Liver (tissue), 9 donors: ENCODE data around the gene RASL10A. TPM values are rescaled to one million over a fixed set of nuclear protein-coding genes. Genes with fewer than 3 reads are reported as not detected.

ENCODE experiments used
- DNase-seq: peaks from one replicate; pipeline ENCODE4 v3.0.0-alpha.2; 2017; ENCODE audit warnings: low spot score
- H3K27ac ChIP-seq, 2 donors: one replicate each; pipeline ENCODE4 v1.7.0; 2013; ENCODE audit warnings: inconsistent platforms in 2 of 2, low read length in 2 of 2, control low read depth in 1 of 2, low read depth in 1 of 2, mild to moderate bottlenecking in 1 of 2
- H3K27me3 ChIP-seq, 4 donors: one replicate each; pipeline versions ENCODE4 v1.6.1 to v1.7.0; 2013; ENCODE audit warnings: low read length in 3 of 4, inconsistent platforms in 1 of 4, mild to moderate bottlenecking in 1 of 4, moderate library complexity in 1 of 4; ENCODE audit not compliant: control insufficient read depth in 4 of 4, insufficient read depth in 4 of 4
- H3K36me3 ChIP-seq, 4 donors: one replicate each; pipeline versions ENCODE4 v1.6.1 to v1.7.0; 2013; ENCODE audit warnings: low read length in 3 of 4, mild to moderate bottlenecking in 3 of 4, low read depth in 1 of 4, moderate library complexity in 1 of 4; ENCODE audit not compliant: control insufficient read depth in 4 of 4, insufficient read depth in 3 of 4
- H3K4me1 ChIP-seq, 4 donors: one replicate each; pipeline versions ENCODE4 v1.6.1 to v1.7.0; 2013; ENCODE audit warnings: low read length in 3 of 4, mild to moderate bottlenecking in 3 of 4, moderate library complexity in 1 of 4; ENCODE audit not compliant: control insufficient read depth in 4 of 4, insufficient read depth in 4 of 4
- H3K4me3 ChIP-seq, 3 donors: one replicate each; pipeline versions ENCODE4 v1.6.1 to v1.7.0; 2013; ENCODE audit warnings: low read length in 3 of 3, control low read depth in 1 of 3, low read depth in 1 of 3, mild to moderate bottlenecking in 1 of 3
- H3K9ac ChIP-seq, 2 donors: one replicate each; pipeline ENCODE4 v1.7.0; 2013; ENCODE audit warnings: low read length in 2 of 2, mild to moderate bottlenecking in 2 of 2, moderate library complexity in 2 of 2, control low read depth in 1 of 2, low read depth in 1 of 2
- H3K9me3 ChIP-seq, 4 donors: one replicate each; pipeline versions ENCODE4 v1.6.1 to v1.7.0; 2013; ENCODE audit warnings: low read length in 3 of 4; ENCODE audit not compliant: control insufficient read depth in 4 of 4
- ATF3 ChIP-seq: IDR thresholded peaks from 2 replicates; pipeline ENCODE4 v1.6.1; 2016; ENCODE audit warnings: antibody characterized with exemption
- CTCF ChIP-seq: fragments of 150-350 bp; IDR thresholded peaks from 2 replicates; pipeline ENCODE4 v1.5.1; 2017; ENCODE audit warnings: improper control_type of control experiment, low read depth, low read length; ENCODE audit not compliant: missing input control
- EGR1 ChIP-seq, 2 donors: IDR thresholded peaks; 2 replicates each; pipeline ENCODE4 v1.6.1; 2016 to 2018; ENCODE audit warnings: antibody characterized with exemption in 2 of 2, low read depth in 2 of 2
- FOXA1 ChIP-seq: IDR thresholded peaks from 2 replicates; pipeline ENCODE4 v1.6.1; 2016; ENCODE audit warnings: antibody characterized with exemption
- FOXA2 ChIP-seq: IDR thresholded peaks from 2 replicates; pipeline ENCODE4 v1.6.1; 2016; ENCODE audit warnings: antibody characterized with exemption
- GABPA ChIP-seq, 2 donors: IDR thresholded peaks in 1 of 2; conservative IDR thresholded peaks in 1 of 2; 2 replicates each; pipeline ENCODE4 v1.6.1; 2016; ENCODE audit warnings: antibody characterized with exemption in 2 of 2, mild to moderate bottlenecking in 1 of 2, moderate library complexity in 1 of 2
- HNF4G ChIP-seq: IDR thresholded peaks from 2 replicates; pipeline ENCODE4 v1.6.1; 2016; ENCODE audit warnings: antibody characterized with exemption
- JUND ChIP-seq, 2 donors: IDR thresholded peaks; 2 replicates each; pipeline ENCODE4 v1.6.1; 2016; ENCODE audit warnings: antibody characterized with exemption in 2 of 2
- MAX ChIP-seq: IDR thresholded peaks from 2 replicates; pipeline ENCODE4 v1.6.1; 2016; ENCODE audit warnings: antibody characterized with exemption
- NR2F2 ChIP-seq: IDR thresholded peaks from 2 replicates; pipeline ENCODE4 v1.6.1; 2016; ENCODE audit warnings: antibody characterized with exemption
- RAD21 ChIP-seq, 2 donors: IDR thresholded peaks; 2 replicates each; pipeline ENCODE4 v1.6.1; 2016; ENCODE audit warnings: antibody characterized with exemption in 2 of 2, mild to moderate bottlenecking in 2 of 2
- REST ChIP-seq: IDR thresholded peaks from 2 replicates; pipeline ENCODE4 v1.6.1; 2016; ENCODE audit warnings: antibody characterized with exemption, mild to moderate bottlenecking
- RXRA ChIP-seq, 2 donors: IDR thresholded peaks; 2 replicates each; pipeline ENCODE4 v1.6.1; 2017 to 2018; ENCODE audit warnings: antibody characterized with exemption in 2 of 2, mild to moderate bottlenecking in 1 of 2
- SP1 ChIP-seq: IDR thresholded peaks from 2 replicates; pipeline ENCODE4 v1.6.1; 2018; ENCODE audit warnings: antibody characterized with exemption, mild to moderate bottlenecking
- TAF1 ChIP-seq: conservative IDR thresholded peaks from 2 replicates; pipeline ENCODE4 v1.6.1; 2016; ENCODE audit warnings: antibody characterized with exemption, mild to moderate bottlenecking
- YY1 ChIP-seq: IDR thresholded peaks from 2 replicates; pipeline ENCODE4 v1.6.1; 2016; ENCODE audit warnings: antibody characterized with exemption, mild to moderate bottlenecking
- ZBTB33 ChIP-seq: IDR thresholded peaks from 2 replicates; pipeline ENCODE4 v1.6.1; 2016; ENCODE audit warnings: antibody characterized with exemption
- WGBS: extraction: QIAGEN DNeasy Blood & Tissue Kit; methylation state at CpG from one replicate; pipeline ENCODE4 v1.1.7; 2013; 5-methylcytosine and 5-hydroxymethylcytosine counted together
- polyA plus RNA-seq, 2 donors: library from polyadenylated mRNA; stranded (reverse) in 1 of 2; unstranded in 1 of 2; fragments of 200-250 nt in 1 of 2; fragments of >200 nt in 1 of 2; fragmentation: Nextera tagmentation in 1 of 2; extraction: Ambion mirVana in 1 of 2; gene quantifications; one replicate each; pipeline versions ENCODE4 v1.2.1 to v1.2.3, GENCODE V29; 2013 to 2015
- total RNA-seq, 2 donors: library from RNA; depleted of rRNA; stranded (reverse); fragments of >200 nt; gene quantifications; one replicate each; pipeline ENCODE4 v1.2.3, GENCODE V29; 2014
- donor health status: healthy.
- donor health status: healthy.
- donor health status: healthy.
- donor health status: healthy.
- donor health status: healthy.

Gene RASL10A
- total and polyA plus RNA-seq, 4 donors: 0.10 to 0.79 (median 0.47) TPM

GRCh38 chr22:29351891-29352290, 36.4 kb upstream of the RASL10A start:
- DNase-seq: no peak
- no peaks in the 10 kb centered on the region for H3K9me3 ChIP-seq
- H3K27ac ChIP-seq: no peak overlapping the region
- 97% methylated on average over 9 of the region's 9 CpGs for WGBS
- peaks cover 2 to 18% (median 7%) of the 10 kb centered on the region in 4 donors for H3K4me1 ChIP-seq
- H3K4me3 ChIP-seq: no peak overlapping the region
- peaks cover 14 to 69% (median 38%) of the 10 kb centered on the region in 4 donors for H3K36me3 ChIP-seq
- H3K9ac ChIP-seq: no peak overlapping the region
- no peak for TF ChIP-seq ZBTB33
- no peak for TF ChIP-seq YY1
- TF ChIP-seq RXRA (IDR thresholded peaks at IDR 0.05): no peak
- no peak for TF ChIP-seq GABPA (IDR thresholded peaks at IDR 0.05 in 1 of 2, conservative IDR thresholded peaks at IDR 0.05 in 1 of 2)
- TF ChIP-seq CTCF: no peak
- TF ChIP-seq ATF3: no peak
- TF ChIP-seq REST: no peak
- no peak for TF ChIP-seq RAD21 (IDR thresholded peaks at IDR 0.05)
- no peak for TF ChIP-seq JUND (IDR thresholded peaks at IDR 0.05)
- no peak for TF ChIP-seq TAF1
- TF ChIP-seq FOXA2: no peak
- TF ChIP-seq NR2F2: no peak
- H3K27me3 ChIP-seq: no peaks in the 10 kb centered on the region

GRCh38 chr22:29351042-29351441, 35.5 kb upstream of the RASL10A start:
- Histone ChIP-seq H3K4me3 (no peak overlapping the region), H3K9ac (no peak overlapping the region), H3K27ac (no peak overlapping the region), H3K9me3 (no peaks in the 10 kb centered on the region), H3K27me3 (no peaks in the 10 kb centered on the region), H3K36me3 (peaks cover 14 to 62% (median 40%) of the 10 kb centered on the region in 4 donors), H3K4me1 (peaks cover 2 to 27% (median 14%) of the 10 kb centered on the region in 4 donors)
- no peak for DNase-seq
- 40% methylated on average over 6 of the region's 6 CpGs for WGBS
- TF ChIP-seq FOXA2 (peak; percentile 53), ZBTB33 (no peak), HNF4G (peak; percentile 84), ATF3 (no peak), SP1 (peak; percentile 81), EGR1 (IDR thresholded peaks at IDR 0.05; ENCODE audit: low read depth in 2 of 2) (no peak), RAD21 (IDR thresholded peaks at IDR 0.05) (peak in 1 of 2 donors; percentile 59), JUND (IDR thresholded peaks at IDR 0.05) (peak in 1 of 2 donors; percentile 69), NR2F2 (no peak), FOXA1 (peak; percentile 79), CTCF (no peak), RXRA (IDR thresholded peaks at IDR 0.05) (peak; percentile 60 to 74), YY1 (peak; percentile 90), MAX (no peak)
